HUES48 (cell line): ENCODE measurements around the gene LDLRAD4.

Experiments used
- H3K27ac ChIP-seq: one replicate; pipeline ENCODE4 v1.7.0; 2013; ENCODE audit warnings: low read depth, low read length, inconsistent platforms
- H3K27me3 ChIP-seq: 2 replicates; pipeline ENCODE4 v1.6.1; 2013; ENCODE audit warnings: mild to moderate bottlenecking, low read length; ENCODE audit not compliant: control insufficient read depth, insufficient read depth
- H3K36me3 ChIP-seq: 2 replicates; pipeline ENCODE4 v1.6.1; 2013; ENCODE audit warnings: low read length; ENCODE audit not compliant: control insufficient read depth, insufficient read depth
- H3K4me1 ChIP-seq: 2 replicates; pipeline ENCODE4 v1.6.1; 2013; ENCODE audit warnings: mild to moderate bottlenecking, low read length; ENCODE audit not compliant: control insufficient read depth, insufficient read depth
- H3K4me3 ChIP-seq: 2 replicates; pipeline ENCODE4 v1.5.1; 2013; ENCODE audit warnings: mild to moderate bottlenecking, low read depth, low read length
- H3K9ac ChIP-seq: 2 replicates; pipeline ENCODE4 v1.6.1; 2013; ENCODE audit warnings: mild to moderate bottlenecking, low read depth, low read length, moderate library complexity
- H3K9me3 ChIP-seq: 2 replicates; pipeline ENCODE4 v1.6.1; 2013; ENCODE audit warnings: low read length; ENCODE audit not compliant: control insufficient read depth, insufficient read depth

The LDLRAD4 gene

DNA sequence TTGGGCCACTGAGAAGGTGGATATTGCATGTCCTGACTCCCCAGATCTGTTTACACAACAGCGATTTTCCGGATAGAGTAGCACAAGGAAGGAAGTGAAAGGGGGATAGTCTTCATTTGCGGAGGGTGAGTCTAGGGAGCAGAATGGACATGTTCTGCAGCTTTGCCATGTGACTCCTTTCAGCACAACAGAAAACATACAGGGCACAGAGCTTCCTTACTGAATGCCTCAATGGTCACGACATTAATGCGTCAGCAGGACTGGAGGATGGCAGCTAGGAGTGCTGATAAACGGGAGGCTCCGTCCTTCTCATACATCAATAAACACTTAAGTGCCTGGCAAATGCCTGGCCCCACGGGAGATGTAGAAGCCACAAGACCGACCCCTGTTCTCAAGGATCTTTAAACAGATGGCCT is 344.8 kb downstream of the LDLRAD4 start:
- H3K4me1 ChIP-seq, result peaks cover 12% of the 10 kb centered on the region; the same call in 1 of the 2 replicates
- no peak overlapping the region for H3K4me3 ChIP-seq
- no peak overlapping the region for H3K9ac ChIP-seq

DNA sequence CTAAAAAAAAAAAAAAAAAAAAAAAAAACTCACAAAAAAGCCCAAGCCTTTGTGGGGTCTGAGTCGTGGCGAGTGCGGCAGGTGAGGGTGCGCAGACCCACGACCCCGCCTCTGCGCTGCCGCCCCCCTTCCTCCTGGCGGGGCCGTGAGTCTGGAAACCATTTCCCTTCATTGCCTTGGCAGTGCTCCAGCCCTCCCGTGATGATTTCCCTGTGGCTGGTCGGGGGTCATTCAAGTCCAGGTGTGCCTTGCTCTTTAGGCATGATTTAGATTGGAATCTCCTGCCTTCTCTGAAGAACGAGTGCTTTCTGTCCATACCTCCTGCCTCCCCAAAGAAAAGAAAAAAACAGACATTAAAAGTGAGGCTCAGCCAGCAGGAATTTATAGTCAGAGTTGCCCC is 346.0 kb downstream of the LDLRAD4 start:
- no peaks in the 10 kb centered on the region for H3K9me3 ChIP-seq
- peaks cover 12% of the 10 kb centered on the region; the same call in 1 of the 2 replicates for H3K4me1 ChIP-seq
- no peak overlapping the region for H3K9ac ChIP-seq
- H3K27me3 ChIP-seq, result no peaks in the 10 kb centered on the region
- no peak overlapping the region for H3K27ac ChIP-seq
- no peaks in the 10 kb centered on the region for H3K36me3 ChIP-seq
- no peak overlapping the region for H3K4me3 ChIP-seq

More for the DNA sequence above, 344.8 kb downstream of the LDLRAD4 start:
- Histone ChIP-seq H3K9me3 (no peaks in the 10 kb centered on the region), H3K27ac (no peak overlapping the region), H3K27me3 (no peaks in the 10 kb centered on the region), H3K36me3 (no peaks in the 10 kb centered on the region)

DNA sequence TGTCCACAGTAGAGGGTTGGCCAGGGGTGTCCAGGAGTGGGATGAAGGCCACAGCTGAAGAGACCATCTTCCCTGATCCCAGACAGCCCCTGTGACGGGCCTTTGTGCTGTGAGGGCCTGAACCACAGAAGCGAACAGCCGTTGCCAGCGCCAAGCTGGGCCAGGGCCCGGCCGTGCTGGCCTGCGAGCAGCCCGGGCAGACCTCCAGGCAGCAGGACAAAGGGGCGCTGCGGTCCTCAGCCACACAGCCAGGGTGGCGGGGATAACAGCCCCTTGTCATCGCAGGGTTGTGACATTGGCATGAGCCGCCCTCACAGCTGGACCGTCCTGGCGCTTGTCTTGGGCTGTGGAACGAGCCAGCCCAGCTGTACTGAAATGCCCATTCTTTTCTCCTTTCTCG is 346.7 kb downstream of the LDLRAD4 start:
- no peak overlapping the region for H3K27ac ChIP-seq
- no peak overlapping the region for H3K9ac ChIP-seq
- H3K4me3 ChIP-seq, result no peak overlapping the region
- H3K9me3 ChIP-seq, result no peaks in the 10 kb centered on the region
- no peaks in the 10 kb centered on the region for H3K36me3 ChIP-seq
- H3K27me3 ChIP-seq, result no peaks in the 10 kb centered on the region
- peaks cover 12% of the 10 kb centered on the region; the same call in 1 of the 2 replicates for H3K4me1 ChIP-seq

DNA sequence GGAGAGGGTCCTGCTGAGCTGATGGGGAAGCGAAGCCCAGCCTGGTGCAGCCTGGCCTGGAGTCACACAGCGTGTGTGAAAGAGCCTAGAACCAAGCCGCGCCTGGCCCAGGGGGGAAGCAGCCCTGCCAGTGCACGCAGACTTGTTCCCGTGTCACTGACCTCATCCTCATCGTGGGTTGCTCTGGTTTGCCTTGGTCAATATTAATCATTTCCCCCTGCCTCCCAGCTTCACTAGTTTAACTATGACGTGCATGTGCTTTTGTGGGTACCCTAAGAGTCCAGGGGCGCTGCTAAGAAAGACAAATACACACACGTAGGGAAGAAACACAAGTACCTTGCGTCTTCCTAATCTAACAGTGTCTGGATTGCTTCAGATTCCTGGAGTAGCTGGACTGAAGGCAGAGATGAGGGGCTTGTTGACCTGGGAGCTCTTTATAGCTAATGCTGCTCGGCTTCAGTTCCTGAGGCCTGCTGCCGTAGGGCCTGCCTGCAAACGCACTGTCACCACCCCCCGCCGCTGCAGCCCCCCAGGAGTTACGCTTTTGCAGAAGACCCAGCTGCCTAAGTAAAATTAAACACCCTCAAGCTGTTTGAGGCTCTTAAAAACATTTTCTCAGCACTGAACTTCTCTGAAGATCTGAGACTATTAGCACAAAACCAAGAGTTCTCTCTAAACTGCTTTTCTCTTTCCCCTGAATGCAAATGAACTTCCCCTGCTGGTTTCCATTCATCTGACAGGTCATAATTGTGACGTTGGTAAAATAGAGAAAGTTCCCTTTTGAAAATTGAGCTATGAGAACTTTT is 348.6 kb downstream of the LDLRAD4 start:
- peak overlapping the region; percentile 25 for H3K27ac ChIP-seq
- H3K4me3 ChIP-seq, result no peak overlapping the region
- no peaks in the 10 kb centered on the region for H3K36me3 ChIP-seq
- H3K9ac ChIP-seq, result no peak overlapping the region
- no peaks in the 10 kb centered on the region for H3K27me3 ChIP-seq
- peaks cover 12% of the 10 kb centered on the region; the same call in 1 of the 2 replicates for H3K4me1 ChIP-seq
- no peaks in the 10 kb centered on the region for H3K9me3 ChIP-seq

DNA sequence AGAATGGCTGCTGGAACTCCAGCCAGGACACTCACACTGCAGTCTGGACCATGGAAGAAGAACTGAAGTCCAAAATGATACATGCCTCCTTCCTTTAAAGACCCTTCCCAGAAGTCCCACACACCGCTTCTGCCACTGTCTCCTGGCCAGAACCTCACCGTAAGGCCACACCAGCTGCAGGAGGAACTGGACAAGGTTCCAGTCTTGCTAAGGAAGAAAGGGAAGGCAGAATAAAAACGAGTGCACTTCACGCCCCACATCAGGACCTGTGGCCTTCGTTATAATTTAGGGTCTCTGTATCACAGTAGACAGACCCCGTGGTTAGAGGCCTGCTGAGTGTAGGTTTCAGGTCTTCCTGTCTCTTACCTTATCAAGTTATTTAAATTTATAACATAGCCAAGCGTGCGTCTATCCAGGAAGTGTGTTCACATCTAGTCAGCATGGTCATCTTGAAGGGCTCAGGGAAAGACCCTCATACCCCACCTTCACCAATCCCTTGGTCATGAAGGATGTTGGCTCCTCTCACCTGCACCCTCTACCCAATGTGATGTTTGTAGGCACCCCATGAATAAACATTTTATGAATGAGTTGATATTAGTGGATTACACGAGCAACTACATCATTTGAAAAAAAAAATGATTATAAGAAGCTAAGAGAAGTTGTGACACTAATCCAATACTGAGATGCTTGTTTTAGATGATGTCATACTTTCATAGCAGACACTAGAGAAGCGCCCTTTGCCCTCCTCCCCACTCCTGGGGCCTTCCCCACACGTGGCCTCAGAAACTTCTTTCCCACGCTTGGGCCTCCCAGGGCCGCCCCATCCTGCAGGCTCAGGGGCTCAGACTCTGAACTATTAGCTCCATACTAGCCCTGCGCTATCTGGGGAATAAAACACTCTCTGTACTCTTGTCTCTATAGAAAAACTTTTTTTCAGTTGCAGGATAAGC is 350.2 kb downstream of the LDLRAD4 start:
- H3K9me3 ChIP-seq, result no peaks in the 10 kb centered on the region
- no peaks in the 10 kb centered on the region for H3K36me3 ChIP-seq
- no peak overlapping the region for H3K27ac ChIP-seq
- no peak overlapping the region for H3K4me3 ChIP-seq
- no peaks in the 10 kb centered on the region for H3K27me3 ChIP-seq
- H3K9ac ChIP-seq, result no peak overlapping the region
- peaks cover 12% of the 10 kb centered on the region; the same call in 1 of the 2 replicates for H3K4me1 ChIP-seq

DNA sequence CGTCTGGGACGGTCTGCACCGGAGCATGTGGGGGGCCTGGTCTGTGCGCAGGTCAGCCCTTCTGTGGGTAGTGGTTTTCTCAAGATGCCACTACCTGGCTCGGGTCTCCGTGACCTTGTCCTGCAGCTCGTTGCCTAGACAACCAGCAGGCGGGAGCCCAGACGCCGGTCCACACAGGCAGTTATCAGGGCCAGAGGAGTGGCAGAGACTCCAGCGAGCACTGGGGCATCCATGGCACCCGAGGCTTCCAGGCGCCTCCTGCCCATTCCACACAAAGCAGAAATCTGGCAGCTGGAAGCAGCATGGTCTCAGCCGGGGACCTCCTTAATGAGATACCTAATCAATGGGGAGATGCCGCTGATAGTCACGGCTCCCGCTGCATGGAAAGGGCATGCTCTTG is 351.7 kb downstream of the LDLRAD4 start:
- no peak overlapping the region for H3K27ac ChIP-seq
- peaks cover 12% of the 10 kb centered on the region; the same call in 1 of the 2 replicates for H3K4me1 ChIP-seq
- H3K36me3 ChIP-seq, result no peaks in the 10 kb centered on the region
- no peak overlapping the region for H3K9ac ChIP-seq
- no peaks in the 10 kb centered on the region for H3K9me3 ChIP-seq
- no peak overlapping the region for H3K4me3 ChIP-seq
- no peaks in the 10 kb centered on the region for H3K27me3 ChIP-seq

DNA sequence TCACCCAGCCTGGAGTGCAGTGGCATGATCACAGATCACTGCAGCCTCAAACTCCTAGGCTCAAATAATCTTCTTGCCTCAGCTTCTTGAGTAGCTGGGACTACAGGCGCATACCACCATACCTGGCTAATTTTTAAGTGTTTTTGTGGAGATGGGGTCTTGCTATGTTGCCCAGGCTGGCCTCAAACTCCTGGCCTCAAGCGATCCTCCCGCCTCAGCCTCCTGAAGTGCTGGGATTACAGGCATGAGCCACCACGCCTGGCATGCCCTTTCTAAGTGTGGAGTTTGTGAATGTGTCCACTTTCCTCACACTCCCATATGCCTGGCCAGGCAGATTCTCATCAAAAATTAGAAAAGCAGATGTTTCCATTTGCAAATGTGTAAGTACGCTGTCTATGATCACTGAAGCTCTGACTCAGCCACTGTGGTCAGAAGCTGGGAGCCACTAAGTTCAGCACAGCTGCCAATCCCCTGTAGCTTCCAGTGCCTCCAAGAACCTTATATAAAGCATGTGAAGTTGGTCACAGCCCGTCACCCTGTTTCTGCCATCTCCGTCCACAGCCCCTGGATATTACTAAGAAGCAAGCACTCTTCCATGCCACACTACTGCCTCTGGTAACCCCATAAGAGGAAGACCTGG is 352.4 kb downstream of the LDLRAD4 start:
- Histone ChIP-seq H3K27me3 (no peaks in the 10 kb centered on the region), H3K27ac (no peak overlapping the region), H3K4me3 (no peak overlapping the region), H3K36me3 (no peaks in the 10 kb centered on the region), H3K9me3 (no peaks in the 10 kb centered on the region), H3K9ac (no peak overlapping the region), H3K4me1 (peaks cover 12% of the 10 kb centered on the region; the same call in 1 of the 2 replicates)

DNA sequence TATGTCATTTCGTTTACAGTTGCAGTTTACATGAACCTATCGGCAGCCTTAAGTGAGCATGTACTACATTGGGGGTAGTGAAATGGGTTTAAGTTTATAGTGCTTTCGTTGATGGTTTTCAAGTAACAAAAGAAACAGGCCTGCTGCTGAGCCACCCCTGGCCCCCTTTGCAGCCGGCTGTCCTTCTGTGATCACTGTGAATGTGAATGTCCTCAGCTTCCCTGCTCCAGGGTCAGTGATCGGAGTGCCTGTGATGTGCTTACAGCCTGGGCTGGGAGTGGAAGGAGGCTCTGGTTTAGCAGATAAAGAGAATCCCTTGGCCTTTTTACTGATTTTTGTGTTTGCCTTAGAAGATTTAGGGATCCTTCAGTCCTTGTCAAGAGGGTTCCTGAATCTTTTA is 353.6 kb downstream of the LDLRAD4 start:
- Histone ChIP-seq H3K4me3 (no peak overlapping the region), H3K36me3 (no peaks in the 10 kb centered on the region), H3K27ac (no peak overlapping the region), H3K9me3 (no peaks in the 10 kb centered on the region), H3K4me1 (peaks cover 6% of the 10 kb centered on the region; the same call in 1 of the 2 replicates), H3K9ac (no peak overlapping the region), H3K27me3 (no peaks in the 10 kb centered on the region)

DNA sequence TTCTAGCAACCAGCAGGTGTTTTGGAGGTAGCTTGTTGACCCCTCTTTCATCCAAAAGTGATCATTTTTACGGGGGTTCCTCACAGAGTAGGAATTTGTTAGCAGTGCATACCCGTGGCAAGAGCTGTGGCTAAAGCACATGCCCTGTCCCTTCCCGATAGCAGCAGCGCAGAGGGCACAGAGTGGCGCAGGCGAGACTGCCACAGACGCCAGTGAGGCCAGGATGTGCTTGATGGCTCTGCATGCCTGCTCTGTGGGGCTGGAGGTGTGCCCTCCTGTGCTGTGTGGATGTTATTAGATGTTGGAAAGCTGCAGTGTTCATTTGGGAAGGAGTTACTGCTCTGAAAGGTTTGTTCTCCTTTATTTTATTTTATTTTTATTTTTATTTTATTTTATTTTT is 354.2 kb downstream of the LDLRAD4 start:
- H3K36me3 ChIP-seq, result no peaks in the 10 kb centered on the region
- no peaks in the 10 kb centered on the region for H3K27me3 ChIP-seq
- H3K9ac ChIP-seq, result no peak overlapping the region
- no peaks in the 10 kb centered on the region for H3K9me3 ChIP-seq
- H3K4me3 ChIP-seq, result no peak overlapping the region
- peaks cover under 1% of the 10 kb centered on the region; the same call in 1 of the 2 replicates for H3K4me1 ChIP-seq
- no peak overlapping the region for H3K27ac ChIP-seq

DNA sequence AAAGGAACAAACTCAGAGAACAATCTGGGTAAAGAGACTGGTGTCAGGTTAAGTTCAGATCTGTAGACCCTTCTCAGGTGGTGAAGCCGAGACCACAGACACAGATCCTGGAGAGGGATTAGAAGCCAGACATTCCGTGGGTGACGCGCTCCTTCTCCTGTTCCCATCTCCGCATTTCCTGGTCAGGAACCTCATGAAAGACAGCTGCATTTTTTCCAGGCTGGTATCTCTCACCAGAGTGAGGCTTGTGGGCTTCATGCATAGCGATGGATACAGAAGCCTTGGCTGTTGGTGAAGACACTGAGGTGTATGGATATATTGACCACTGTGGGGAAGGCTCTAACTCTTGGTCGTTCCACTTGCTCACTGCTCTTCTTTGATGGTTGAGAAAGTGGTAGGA is 355.2 kb downstream of the LDLRAD4 start:
- no peaks in the 10 kb centered on the region for H3K4me1 ChIP-seq
- no peaks in the 10 kb centered on the region for H3K36me3 ChIP-seq
- H3K9me3 ChIP-seq, result no peaks in the 10 kb centered on the region
- no peak overlapping the region for H3K27ac ChIP-seq
- H3K9ac ChIP-seq, result no peak overlapping the region
- H3K4me3 ChIP-seq, result no peak overlapping the region
- H3K27me3 ChIP-seq, result no peaks in the 10 kb centered on the region
